ENCODE data around the gene EDN2. TPM values are rescaled to one million over a fixed set of nuclear protein-coding genes. Genes with fewer than 3 reads are reported as not detected.

EDN2 gene
- total and polyA plus RNA-seq, 4 donors = 0.17 to 0.66 TPM; not detected in 2

- no peak for DNase-seq (ENCODE audit: low read depth in 4 of 6, low spot score in 6 of 6)
- no peaks in the 10 kb centered on the region for H3K9me3 ChIP-seq (ENCODE audit: control insufficient read depth, insufficient read depth, low read length)
- no peak overlapping the region for H3K4me3 ChIP-seq (ENCODE audit: low read depth, low read length)
- H3K27me3 ChIP-seq (ENCODE audit: control insufficient read depth, insufficient read depth, low read length) = no peaks in the 10 kb centered on the region
- no peaks in the 10 kb centered on the region for H3K4me1 ChIP-seq (ENCODE audit: control insufficient read depth, insufficient read depth, low read length)
- H3K27ac ChIP-seq (ENCODE audit: low read depth, low read length) = no peak overlapping the region
- peaks cover 14% of the 10 kb centered on the region for H3K36me3 ChIP-seq (ENCODE audit: control insufficient read depth, insufficient read depth, low read length)
- WGBS (ENCODE audit: insufficient coverage) = 100% methylated on average over 4 of the region's 4 CpGs
Measured at GRCh38 chr1:41526956-41527561, 42.6 kb upstream of the EDN2 start.

GRCh38 chr1:41525891-41526587 lies 41.6 kb upstream of the EDN2 start:
- WGBS (ENCODE audit: insufficient coverage) = 87% methylated on average over 10 of the region's 18 CpGs
- H3K36me3 ChIP-seq (ENCODE audit: control insufficient read depth, insufficient read depth, low read length) = peaks cover 19% of the 10 kb centered on the region
- H3K27me3 ChIP-seq (ENCODE audit: control insufficient read depth, insufficient read depth, low read length) = no peaks in the 10 kb centered on the region
- H3K9me3 ChIP-seq (ENCODE audit: control insufficient read depth, insufficient read depth, low read length) = no peaks in the 10 kb centered on the region
- no peak for DNase-seq (ENCODE audit: low read depth in 4 of 6, low spot score in 6 of 6)
- H3K27ac ChIP-seq (ENCODE audit: low read depth, low read length) = no peak overlapping the region
- no peaks in the 10 kb centered on the region for H3K4me1 ChIP-seq (ENCODE audit: control insufficient read depth, insufficient read depth, low read length)
- H3K4me3 ChIP-seq (ENCODE audit: low read depth, low read length) = no peak overlapping the region

- DNase-seq (ENCODE audit: low read depth in 4 of 6, low spot score in 6 of 6) = no peak
- H3K4me1 ChIP-seq (ENCODE audit: control insufficient read depth, insufficient read depth, low read length) = no peaks in the 10 kb centered on the region
- peaks cover 19% of the 10 kb centered on the region for H3K36me3 ChIP-seq (ENCODE audit: control insufficient read depth, insufficient read depth, low read length)
- no peak overlapping the region for H3K27ac ChIP-seq (ENCODE audit: low read depth, low read length)
- 80% methylated on average over 16 of the region's 30 CpGs for WGBS (ENCODE audit: insufficient coverage)
- no peak overlapping the region for H3K4me3 ChIP-seq (ENCODE audit: low read depth, low read length)
- no peaks in the 10 kb centered on the region for H3K27me3 ChIP-seq (ENCODE audit: control insufficient read depth, insufficient read depth, low read length)
- no peaks in the 10 kb centered on the region for H3K9me3 ChIP-seq (ENCODE audit: control insufficient read depth, insufficient read depth, low read length)
Measured at GRCh38 chr1:41524676-41525675, 40.5 kb upstream of the EDN2 start.

- no peak for DNase-seq (ENCODE audit: low read depth in 4 of 6, low spot score in 6 of 6)
- Histone ChIP-seq H3K27ac (ENCODE audit: low read depth, low read length) (no peak overlapping the region), H3K4me1 (ENCODE audit: control insufficient read depth, insufficient read depth, low read length) (no peaks in the 10 kb centered on the region), H3K27me3 (ENCODE audit: control insufficient read depth, insufficient read depth, low read length) (no peaks in the 10 kb centered on the region), H3K4me3 (ENCODE audit: low read depth, low read length) (no peak overlapping the region), H3K36me3 (ENCODE audit: control insufficient read depth, insufficient read depth, low read length) (peaks cover 19% of the 10 kb centered on the region), H3K9me3 (ENCODE audit: control insufficient read depth, insufficient read depth, low read length) (no peaks in the 10 kb centered on the region)
- 74% methylated on average over 9 of the region's 9 CpGs for WGBS (ENCODE audit: insufficient coverage)
Measured at GRCh38 chr1:41523949-41524675, 39.6 kb upstream of the EDN2 start.

- H3K4me3 ChIP-seq (ENCODE audit: low read depth, low read length) = no peak overlapping the region
- no peak overlapping the region for H3K27ac ChIP-seq (ENCODE audit: low read depth, low read length)
- 93% methylated on average over 9 of the region's 10 CpGs for WGBS (ENCODE audit: insufficient coverage)
- no peaks in the 10 kb centered on the region for H3K27me3 ChIP-seq (ENCODE audit: control insufficient read depth, insufficient read depth, low read length)
- no peaks in the 10 kb centered on the region for H3K4me1 ChIP-seq (ENCODE audit: control insufficient read depth, insufficient read depth, low read length)
- peaks cover 19% of the 10 kb centered on the region for H3K36me3 ChIP-seq (ENCODE audit: control insufficient read depth, insufficient read depth, low read length)
- no peaks in the 10 kb centered on the region for H3K9me3 ChIP-seq (ENCODE audit: control insufficient read depth, insufficient read depth, low read length)
- no peak for DNase-seq (ENCODE audit: low read depth in 4 of 6, low spot score in 6 of 6)
Measured at GRCh38 chr1:41523071-41523470, 38.6 kb upstream of the EDN2 start.

- no peak for DNase-seq (ENCODE audit: low read depth in 4 of 6, low spot score in 6 of 6)
- 60% methylated on average over 10 of the region's 12 CpGs for WGBS (ENCODE audit: insufficient coverage)
- Histone ChIP-seq H3K36me3 (ENCODE audit: control insufficient read depth, insufficient read depth, low read length) (peaks cover 19% of the 10 kb centered on the region), H3K27me3 (ENCODE audit: control insufficient read depth, insufficient read depth, low read length) (no peaks in the 10 kb centered on the region), H3K9me3 (ENCODE audit: control insufficient read depth, insufficient read depth, low read length) (no peaks in the 10 kb centered on the region), H3K4me3 (ENCODE audit: low read depth, low read length) (no peak overlapping the region), H3K4me1 (ENCODE audit: control insufficient read depth, insufficient read depth, low read length) (peaks cover 4% of the 10 kb centered on the region), H3K27ac (ENCODE audit: low read depth, low read length) (no peak overlapping the region)
Measured at GRCh38 chr1:41521766-41522165, 37.3 kb upstream of the EDN2 start.

GRCh38 chr1:41520951-41521752 lies 36.7 kb upstream of the EDN2 start:
- peaks cover 10% of the 10 kb centered on the region for H3K4me1 ChIP-seq (ENCODE audit: control insufficient read depth, insufficient read depth, low read length)
- H3K4me3 ChIP-seq (ENCODE audit: low read depth, low read length) = no peak overlapping the region
- WGBS (ENCODE audit: insufficient coverage) = 85% methylated on average over 14 of the region's 15 CpGs
- H3K9me3 ChIP-seq (ENCODE audit: control insufficient read depth, insufficient read depth, low read length) = no peaks in the 10 kb centered on the region
- DNase-seq (ENCODE audit: low read depth in 4 of 6, low spot score in 6 of 6) = no peak
- no peak overlapping the region for H3K27ac ChIP-seq (ENCODE audit: low read depth, low read length)
- H3K27me3 ChIP-seq (ENCODE audit: control insufficient read depth, insufficient read depth, low read length) = no peaks in the 10 kb centered on the region
- H3K36me3 ChIP-seq (ENCODE audit: control insufficient read depth, insufficient read depth, low read length) = peaks cover 19% of the 10 kb centered on the region

GRCh38 chr1:41519667-41520066 lies 35.2 kb upstream of the EDN2 start:
- Histone ChIP-seq H3K4me3 (ENCODE audit: low read depth, low read length) (no peak overlapping the region), H3K27ac (ENCODE audit: low read depth, low read length) (no peak overlapping the region), H3K4me1 (ENCODE audit: control insufficient read depth, insufficient read depth, low read length) (peaks cover 24% of the 10 kb centered on the region), H3K27me3 (ENCODE audit: control insufficient read depth, insufficient read depth, low read length) (no peaks in the 10 kb centered on the region), H3K9me3 (ENCODE audit: control insufficient read depth, insufficient read depth, low read length) (no peaks in the 10 kb centered on the region), H3K36me3 (ENCODE audit: control insufficient read depth, insufficient read depth, low read length) (peaks cover 17% of the 10 kb centered on the region)
- WGBS (ENCODE audit: insufficient coverage) = 93% methylated on average over 5 of the region's 5 CpGs
- no peak for DNase-seq (ENCODE audit: low read depth in 4 of 6, low spot score in 6 of 6)

All from spinal cord (tissue), 10 donors.